GM19467 (cell line): ENCODE data around the gene MXD3.
"Not testable (repeated sequence)": the region's sequence is repeated elsewhere in the genome, so short reads cannot be mapped to it uniquely, and the experiment has no call there.

ENCODE experiments used
- ATAC-seq: cut with Tn5 transposase; IDR thresholded peaks from one replicate; pipeline ENCODE4 v1.9.1; 2021; ENCODE audit warnings: mild to moderate bottlenecking, moderate library complexity; ENCODE audit not compliant: unreplicated experiment

Gene MXD3

GRCh38 chr5:177344891-177345290, 33.2 kb upstream of the MXD3 start:
- no peak for ATAC-seq

- no peak for ATAC-seq
Observed at GRCh38 chr5:177343777-177344176, 32.1 kb upstream of the MXD3 start.

GRCh38 chr5:177343000-177343399, 31.3 kb upstream of the MXD3 start:
- not testable (repeated sequence) for ATAC-seq

GRCh38 chr5:177339107-177339638, 27.5 kb upstream of the MXD3 start:
- no peak for ATAC-seq

- no peak for ATAC-seq
Observed at GRCh38 chr5:177338251-177339106, 26.8 kb upstream of the MXD3 start.

- ATAC-seq = no peak
Observed at GRCh38 chr5:177336603-177337494, 25.2 kb upstream of the MXD3 start.

GRCh38 chr5:177336112-177336511, 24.4 kb upstream of the MXD3 start:
- no peak for ATAC-seq

- ATAC-seq = no peak
Observed at GRCh38 chr5:177335701-177336065, 24.0 kb upstream of the MXD3 start.

- ATAC-seq = no peak
Observed at GRCh38 chr5:177334781-177335700, 23.3 kb upstream of the MXD3 start.

GRCh38 chr5:177334155-177334551, 22.5 kb upstream of the MXD3 start:
- ATAC-seq = no peak

- no peak for ATAC-seq
Observed at GRCh38 chr5:177333420-177334154, 21.9 kb upstream of the MXD3 start.

GRCh38 chr5:177332896-177333260, 21.2 kb upstream of the MXD3 start:
- no peak for ATAC-seq

GRCh38 chr5:177332031-177332895, 20.6 kb upstream of the MXD3 start:
- no peak for ATAC-seq

GRCh38 chr5:177330991-177331842, 19.5 kb upstream of the MXD3 start:
- ATAC-seq = no peak

GRCh38 chr5:177329883-177330282, 18.2 kb upstream of the MXD3 start:
- ATAC-seq = no peak

GRCh38 chr5:177328545-177329231, 17.0 kb upstream of the MXD3 start:
- no peak for ATAC-seq
